Measurements from ENCODE around the gene NOL4L. TPM values are rescaled to one million over a fixed set of nuclear protein-coding genes. Genes with fewer than 3 reads are reported as not detected.

Gene NOL4L
- polyA plus RNA-seq, 10 donors: 12.0 to 17.9 (median 15.1) TPM

- no peak for DNase-seq
Measured at GRCh38 chr20:32614303-32614702, 29.2 kb upstream of the NOL4L start.

DNA sequence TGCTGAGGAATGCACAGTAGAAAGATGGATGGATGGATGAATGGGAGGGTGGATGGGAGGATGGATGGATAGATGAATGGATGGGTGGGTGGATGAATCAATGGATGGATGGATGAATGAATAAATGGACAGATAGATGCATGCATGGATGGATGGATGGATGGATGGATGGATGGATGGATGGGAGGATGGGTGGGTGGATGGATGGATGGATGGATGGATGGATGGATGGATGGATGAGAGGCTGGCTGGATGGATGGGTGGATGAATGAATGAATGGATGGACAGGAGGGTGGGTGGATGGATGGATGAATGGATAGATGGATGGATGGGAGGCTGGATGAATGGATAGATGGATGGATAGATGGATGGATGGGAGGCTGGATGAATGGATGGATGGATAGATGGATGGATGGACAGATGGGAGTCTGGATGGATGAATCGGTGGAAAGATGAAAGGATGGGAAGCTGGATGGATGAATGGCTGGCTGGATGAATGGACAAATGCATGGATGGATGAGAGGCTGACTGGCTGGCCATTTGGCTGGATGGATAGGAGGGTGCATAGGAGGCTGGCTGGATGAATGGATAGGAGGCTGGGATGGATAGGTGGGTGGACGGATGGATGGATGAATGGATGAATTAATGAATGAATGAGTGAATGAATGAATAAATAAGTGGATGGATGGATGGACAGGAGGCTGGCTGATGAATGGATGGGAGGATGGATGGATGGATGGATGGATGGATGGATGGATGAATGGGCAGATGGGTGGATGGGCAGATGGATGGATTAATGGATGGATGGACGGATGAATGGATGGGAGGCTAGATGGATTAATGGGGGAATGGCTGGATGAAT, 28.3 kb upstream of the NOL4L start:
- no peak for DNase-seq

DNA sequence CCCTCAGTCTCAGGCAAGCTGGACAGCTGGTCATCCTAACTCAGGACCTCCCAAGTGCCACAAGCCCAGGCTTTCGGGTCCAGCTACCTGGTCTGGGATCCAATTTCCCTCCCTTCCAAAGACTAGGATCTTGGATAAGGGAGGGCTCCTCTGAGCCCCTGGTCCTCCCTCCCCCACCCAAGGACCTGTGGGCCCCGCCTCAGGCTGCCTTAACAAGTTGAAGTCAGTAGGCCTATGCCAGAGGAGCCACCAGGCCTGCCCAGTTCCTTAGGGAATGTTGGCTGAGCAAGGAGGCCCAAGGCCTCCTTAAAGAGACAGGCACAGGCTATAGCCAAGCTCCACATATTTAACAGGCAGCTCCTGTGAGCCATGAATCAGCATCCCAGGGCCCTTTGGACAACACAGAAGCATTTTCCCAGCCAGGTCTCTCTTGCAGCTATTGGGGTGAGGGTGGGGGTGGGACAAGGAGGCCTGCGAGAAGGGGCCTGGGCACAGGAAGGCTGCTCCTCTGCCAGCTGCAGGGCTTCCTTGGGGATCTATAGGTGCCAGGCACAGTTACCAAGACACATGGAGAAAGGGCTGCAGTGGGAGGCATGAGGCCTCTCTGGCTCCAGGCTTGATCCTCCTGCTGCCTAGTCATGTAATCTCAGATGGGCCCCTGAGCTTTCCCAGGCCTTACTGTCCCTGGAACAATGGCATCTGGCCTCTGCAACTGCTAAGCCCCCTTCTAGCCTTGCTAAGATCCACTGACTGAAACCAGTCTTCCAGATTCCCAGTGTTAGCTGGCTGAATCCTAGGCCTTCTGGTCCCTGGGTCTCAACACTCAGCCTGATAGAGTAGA, 27.4 kb upstream of the NOL4L start:
- no peak for DNase-seq

GRCh38 chr20:32611868-32612267, 26.7 kb upstream of the NOL4L start:
- no peak for DNase-seq

- no peak for DNase-seq
Measured at GRCh38 chr20:32611286-32611685, 26.2 kb upstream of the NOL4L start.

- DNase-seq: peak in 2 of 3 donors; percentile 19 to 61
Measured at GRCh38 chr20:32610472-32611218, 25.5 kb upstream of the NOL4L start.

DNA sequence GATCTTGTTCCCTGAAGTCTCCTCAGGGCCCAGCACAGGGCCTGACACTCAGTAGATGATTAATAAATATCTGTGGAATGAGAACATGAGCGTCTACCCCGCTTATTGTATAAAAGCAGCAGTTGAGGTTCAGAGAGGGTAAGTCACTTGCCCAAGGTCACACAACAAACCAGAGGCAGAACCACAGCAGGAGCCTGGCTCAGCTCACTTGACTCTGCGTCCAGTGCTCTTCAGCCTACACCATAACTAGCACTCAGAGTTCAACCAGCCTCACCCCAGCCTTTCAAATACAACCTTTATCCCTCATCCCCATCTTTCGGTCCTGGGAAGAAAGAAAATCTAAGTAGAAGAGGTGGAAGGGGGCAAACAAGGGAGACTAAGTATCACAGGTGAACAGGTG, 24.9 kb upstream of the NOL4L start:
- DNase-seq: no peak

- no peak for DNase-seq
Measured at GRCh38 chr20:32609111-32609773, 24.1 kb upstream of the NOL4L start.

DNA sequence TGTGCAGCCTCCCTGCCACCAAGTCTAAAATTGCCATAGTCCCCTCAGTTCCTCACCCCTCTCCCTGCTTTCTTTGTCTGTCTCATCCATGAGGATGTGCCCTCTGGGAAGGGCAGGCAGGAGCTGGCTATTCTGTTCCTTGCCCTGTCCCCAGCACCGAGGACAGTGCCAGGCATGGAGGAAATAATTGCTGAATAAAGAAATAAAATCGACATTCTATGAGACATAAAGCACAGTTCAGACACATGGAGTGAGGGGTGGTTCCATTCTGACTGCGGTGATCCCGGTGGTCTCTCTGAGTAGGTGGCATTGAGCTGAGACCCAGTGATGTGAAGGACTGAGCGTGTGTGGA, 23.5 kb upstream of the NOL4L start:
- no peak for DNase-seq

DNA sequence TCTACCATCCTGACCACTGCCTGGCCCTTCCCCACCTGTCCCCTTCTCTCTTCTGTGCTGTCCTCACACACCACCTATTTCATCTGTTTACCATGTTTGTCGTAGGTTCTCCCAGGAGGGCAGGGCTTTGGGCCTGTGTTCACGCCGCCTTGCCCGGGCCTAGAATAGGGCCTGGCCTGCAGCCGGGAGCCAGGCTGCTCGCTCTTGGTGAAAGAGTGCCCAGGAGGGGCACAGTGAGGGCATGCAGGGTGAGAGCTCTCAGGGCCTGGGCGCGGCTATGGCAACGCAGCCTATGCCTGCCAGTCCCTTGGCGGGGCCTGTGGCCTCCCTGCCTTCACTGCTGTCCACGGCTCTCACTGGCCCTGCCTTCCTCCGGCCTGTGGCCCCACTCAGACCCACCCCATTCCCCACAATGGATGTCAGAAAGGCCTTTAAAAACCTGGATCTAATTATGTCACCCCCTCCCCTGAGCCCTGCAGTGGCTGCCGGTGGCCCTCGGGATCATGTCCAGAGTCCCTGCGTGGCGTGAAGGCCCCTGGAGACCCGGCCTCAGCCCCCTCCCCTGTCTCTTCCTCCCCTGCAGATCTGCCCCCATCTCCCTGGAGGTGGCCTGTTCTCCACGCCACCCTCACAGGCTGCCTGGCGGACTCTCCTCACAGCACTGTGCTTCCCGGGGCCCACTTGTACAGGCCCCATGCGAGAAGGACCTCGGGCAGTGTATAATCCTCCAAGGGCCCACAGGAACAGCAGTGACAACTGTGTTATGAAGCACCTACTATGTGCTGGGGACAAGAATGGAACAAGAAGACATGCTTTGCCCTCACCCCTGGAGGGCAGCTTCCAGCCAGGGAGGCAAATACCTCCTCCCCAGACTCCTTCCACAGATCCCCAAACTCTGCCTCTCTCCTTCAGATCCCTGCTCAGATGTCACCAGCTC, 22.9 kb upstream of the NOL4L start:
- DNase-seq: no peak

DNA sequence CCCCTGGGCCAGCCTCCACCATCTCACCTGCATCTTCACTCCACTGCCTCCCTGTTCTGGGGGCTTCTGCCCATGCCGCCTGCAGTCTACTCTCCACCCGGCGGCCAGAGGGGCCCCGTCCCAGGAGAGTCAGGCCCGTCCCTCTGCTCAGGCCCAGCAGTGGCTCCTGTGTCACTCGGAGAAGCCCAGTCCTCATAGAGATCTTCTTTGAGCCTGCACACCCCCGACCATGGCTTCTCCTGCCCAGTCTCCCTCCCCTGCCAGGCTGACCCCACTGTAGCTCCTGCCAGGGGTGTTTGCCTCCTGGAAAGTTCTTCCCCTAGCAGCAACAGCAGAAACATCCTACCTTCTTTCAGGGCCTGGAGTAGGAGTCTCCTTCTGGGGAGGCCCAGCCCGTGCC, 22.2 kb upstream of the NOL4L start:
- DNase-seq: no peak

DNA sequence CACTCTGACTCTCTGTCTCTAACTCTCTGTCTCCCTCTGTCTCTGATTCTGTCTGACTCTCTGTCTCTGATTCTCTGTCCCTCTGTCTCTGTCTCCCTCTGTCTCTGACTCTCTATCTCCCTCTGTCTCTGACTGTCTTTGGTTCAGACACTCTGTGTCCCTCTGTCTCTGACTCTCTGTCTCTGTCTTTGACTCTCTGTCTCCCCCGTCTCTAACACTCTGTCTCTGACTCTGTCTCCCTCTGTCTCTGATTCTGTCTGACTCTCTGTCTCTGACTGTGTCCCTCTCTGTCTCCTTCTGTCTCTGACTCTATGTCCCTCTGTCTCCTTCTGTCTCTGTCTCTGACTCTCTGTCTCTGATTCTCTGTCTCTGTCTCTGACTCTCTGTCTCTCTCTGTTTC, 21.7 kb upstream of the NOL4L start:
- DNase-seq: no peak

- no peak for DNase-seq
Measured at GRCh38 chr20:32606107-32606506, 21.0 kb upstream of the NOL4L start.

GRCh38 chr20:32605167-32605656, 20.1 kb upstream of the NOL4L start:
- DNase-seq: peak in 1 of 3 donors; percentile 49

GRCh38 chr20:32603046-32603726, 18.1 kb upstream of the NOL4L start:
- peak in 2 of 3 donors; percentile 25 to 48 for DNase-seq

DNA sequence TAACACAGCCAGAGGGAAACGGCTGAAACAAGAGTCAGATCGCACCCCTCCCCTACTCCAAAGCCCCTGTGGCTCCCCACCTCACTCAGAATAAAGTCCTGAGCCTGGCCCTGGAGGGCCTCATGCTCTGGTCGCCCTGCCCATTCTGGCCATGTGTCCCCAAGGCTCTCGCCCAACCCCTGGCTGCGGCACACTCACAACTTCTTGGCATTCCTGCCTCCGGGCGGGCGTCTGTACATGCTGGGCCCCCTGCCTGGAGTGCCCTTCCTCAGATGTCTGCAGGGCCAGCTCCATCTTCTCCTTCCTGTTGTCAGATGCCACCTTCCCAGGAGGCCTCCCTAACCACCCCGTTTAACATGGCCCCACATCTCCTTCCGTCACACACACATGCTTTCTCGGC, 17.1 kb upstream of the NOL4L start:
- DNase-seq: no peak

DNA sequence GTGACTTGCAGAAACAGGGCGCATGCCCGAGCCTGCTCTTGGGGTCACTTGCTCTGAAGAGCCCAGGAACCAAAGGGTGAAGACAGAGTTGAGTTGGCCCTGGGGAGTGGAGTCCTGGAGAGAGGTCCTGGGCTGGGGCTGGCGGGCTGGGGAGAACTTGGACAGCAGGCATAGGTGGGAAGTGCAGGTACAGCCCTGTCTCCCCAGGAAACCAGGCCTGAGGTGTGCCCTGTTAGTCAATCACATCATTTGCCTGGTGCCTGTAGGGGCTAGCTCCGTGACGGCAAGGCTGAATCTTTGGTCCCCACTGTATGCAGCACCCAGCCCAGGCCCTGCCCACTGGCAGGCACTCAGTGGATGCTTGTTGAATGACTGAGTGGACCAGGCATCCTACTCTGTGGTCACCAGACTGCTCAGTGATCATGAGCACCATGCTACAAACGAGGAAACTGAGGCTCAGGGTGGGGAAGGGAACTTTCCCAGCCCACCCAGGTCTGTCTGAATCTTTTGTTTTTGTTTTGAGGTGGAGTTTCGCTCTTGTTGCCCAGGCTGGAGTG, 15.6 kb upstream of the NOL4L start:
- no peak for DNase-seq

GRCh38 chr20:32599783-32600340, 14.7 kb upstream of the NOL4L start:
- no peak for DNase-seq

- DNase-seq: no peak
Measured at GRCh38 chr20:32598606-32599005, 13.5 kb upstream of the NOL4L start.

Measured in muscle of back (tissue), 11 donors.